Measurements from ENCODE around the gene ZNF44. TPM values are rescaled to one million over a fixed set of nuclear protein-coding genes. Genes with fewer than 3 reads are reported as not detected.
A peak's percentile ranks its signal among the peaks of the same experiment; 100 is the strongest.

ZNF44 gene
- total and polyA plus RNA-seq, 2 of the 13 experiments (the other 11 are each of a cell fraction or from before 2014, with no cell fraction given) = 6.9 to 15.7 TPM

DNA sequence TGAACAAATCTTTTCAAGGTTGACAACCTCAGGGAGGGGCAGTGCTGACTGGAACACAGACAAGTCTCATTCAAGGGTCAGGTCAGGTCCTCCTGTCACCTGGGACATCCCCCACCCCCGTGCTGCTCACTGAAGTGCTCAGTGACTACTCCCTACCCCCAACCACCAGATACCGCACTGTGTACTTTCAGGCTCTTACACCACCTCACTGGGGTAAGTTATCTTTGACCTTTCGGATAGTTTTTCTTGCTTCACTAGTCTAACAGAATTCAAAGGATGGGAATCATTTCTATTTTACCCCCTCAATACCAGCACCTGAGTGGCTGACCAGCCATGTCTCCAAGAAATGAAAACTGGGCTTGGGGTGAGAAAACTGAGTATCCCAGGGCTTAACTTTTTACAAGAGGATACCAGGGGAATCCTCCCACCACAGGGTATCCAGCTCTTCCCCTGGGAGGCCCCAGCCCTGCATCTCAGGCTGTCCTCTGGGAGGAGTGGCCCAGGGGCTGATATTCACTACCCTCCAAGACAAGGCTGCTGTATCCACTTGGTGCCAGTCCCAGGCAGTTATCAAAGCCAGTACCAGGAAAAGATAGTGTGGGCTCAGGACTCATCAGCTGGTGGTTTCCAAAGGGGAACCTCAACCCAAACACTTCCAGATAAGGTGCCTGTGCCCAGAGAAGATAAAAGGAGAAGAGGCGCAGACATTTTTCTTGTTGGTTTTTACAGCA, 36.7 kb upstream of the ZNF44 start (continued):
- TF ChIP-seq, protein P1, sequence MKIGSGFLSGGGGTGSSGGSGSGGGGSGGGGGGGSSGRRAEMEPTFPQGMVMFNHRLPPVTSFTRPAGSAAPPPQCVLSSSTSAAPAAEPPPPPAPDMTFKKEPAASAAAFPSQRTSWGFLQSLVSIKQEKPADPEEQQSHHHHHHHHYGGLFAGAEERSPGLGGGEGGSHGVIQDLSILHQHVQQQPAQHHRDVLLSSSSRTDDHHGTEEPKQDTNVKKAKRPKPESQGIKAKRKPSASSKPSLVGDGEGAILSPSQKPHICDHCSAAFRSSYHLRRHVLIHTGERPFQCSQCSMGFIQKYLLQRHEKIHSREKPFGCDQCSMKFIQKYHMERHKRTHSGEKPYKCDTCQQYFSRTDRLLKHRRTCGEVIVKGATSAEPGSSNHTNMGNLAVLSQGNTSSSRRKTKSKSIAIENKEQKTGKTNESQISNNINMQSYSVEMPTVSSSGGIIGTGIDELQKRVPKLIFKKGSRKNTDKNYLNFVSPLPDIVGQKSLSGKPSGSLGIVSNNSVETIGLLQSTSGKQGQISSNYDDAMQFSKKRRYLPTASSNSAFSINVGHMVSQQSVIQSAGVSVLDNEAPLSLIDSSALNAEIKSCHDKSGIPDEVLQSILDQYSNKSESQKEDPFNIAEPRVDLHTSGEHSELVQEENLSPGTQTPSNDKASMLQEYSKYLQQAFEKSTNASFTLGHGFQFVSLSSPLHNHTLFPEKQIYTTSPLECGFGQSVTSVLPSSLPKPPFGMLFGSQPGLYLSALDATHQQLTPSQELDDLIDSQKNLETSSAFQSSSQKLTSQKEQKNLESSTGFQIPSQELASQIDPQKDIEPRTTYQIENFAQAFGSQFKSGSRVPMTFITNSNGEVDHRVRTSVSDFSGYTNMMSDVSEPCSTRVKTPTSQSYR (CRISPR knock-in tag; IDR thresholded peaks at IDR 0.05; ENCODE audit: borderline replicate concordance) = peak; percentile 97
- TF ChIP-seq HOXA5 (CRISPR knock-in tag; IDR thresholded peaks at IDR 0.05) (no peak), ZBTB7A (CRISPR knock-in tag; IDR thresholded peaks at IDR 0.05) (no peak; the same call in 1 of the 2 replicates), RERE (CRISPR knock-in tag; IDR thresholded peaks at IDR 0.05; ENCODE audit: low read depth) (peak; percentile 75; the same call in 1 of the 2 replicates), ZFP37 (CRISPR knock-in tag; IDR thresholded peaks at IDR 0.05; ENCODE audit: borderline replicate concordance) (no peak), FOSL1 (CRISPR knock-in tag; IDR thresholded peaks at IDR 0.05; ENCODE audit: borderline replicate concordance) (no peak), ZNF564 (CRISPR knock-in tag; IDR thresholded peaks at IDR 0.05) (0 out of 2 replicates have a peak, but pooled peaks have one; percentile 45), ZNF207 (IDR thresholded peaks at IDR 0.05; ENCODE audit: borderline replicate concordance) (no peak), TBP (CRISPR knock-in tag; IDR thresholded peaks at IDR 0.05) (no peak), SUZ12 (IDR thresholded peaks at IDR 0.05; ENCODE audit: low read depth, low read length) (no peak), HNRNPL (IDR thresholded peaks at IDR 0.05; ENCODE audit: low read depth, low read length) (no peak), ZNF629 (CRISPR knock-in tag; conservative IDR thresholded peaks at IDR 0.05) (no peak), HNRNPUL1 (IDR thresholded peaks at IDR 0.05; ENCODE audit: low read depth, low read length) (no peak), ZSCAN30 (CRISPR knock-in tag; IDR thresholded peaks at IDR 0.05) (no peak)
- TF ChIP-seq, protein P2, sequence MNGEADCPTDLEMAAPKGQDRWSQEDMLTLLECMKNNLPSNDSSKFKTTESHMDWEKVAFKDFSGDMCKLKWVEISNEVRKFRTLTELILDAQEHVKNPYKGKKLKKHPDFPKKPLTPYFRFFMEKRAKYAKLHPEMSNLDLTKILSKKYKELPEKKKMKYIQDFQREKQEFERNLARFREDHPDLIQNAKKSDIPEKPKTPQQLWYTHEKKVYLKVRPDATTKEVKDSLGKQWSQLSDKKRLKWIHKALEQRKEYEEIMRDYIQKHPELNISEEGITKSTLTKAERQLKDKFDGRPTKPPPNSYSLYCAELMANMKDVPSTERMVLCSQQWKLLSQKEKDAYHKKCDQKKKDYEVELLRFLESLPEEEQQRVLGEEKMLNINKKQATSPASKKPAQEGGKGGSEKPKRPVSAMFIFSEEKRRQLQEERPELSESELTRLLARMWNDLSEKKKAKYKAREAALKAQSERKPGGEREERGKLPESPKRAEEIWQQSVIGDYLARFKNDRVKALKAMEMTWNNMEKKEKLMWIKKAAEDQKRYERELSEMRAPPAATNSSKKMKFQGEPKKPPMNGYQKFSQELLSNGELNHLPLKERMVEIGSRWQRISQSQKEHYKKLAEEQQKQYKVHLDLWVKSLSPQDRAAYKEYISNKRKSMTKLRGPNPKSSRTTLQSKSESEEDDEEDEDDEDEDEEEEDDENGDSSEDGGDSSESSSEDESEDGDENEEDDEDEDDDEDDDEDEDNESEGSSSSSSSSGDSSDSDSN (CRISPR knock-in tag; IDR thresholded peaks at IDR 0.05) = peak; percentile 35; the same call in 1 of the 2 replicates
- TF ChIP-seq, protein P3, sequence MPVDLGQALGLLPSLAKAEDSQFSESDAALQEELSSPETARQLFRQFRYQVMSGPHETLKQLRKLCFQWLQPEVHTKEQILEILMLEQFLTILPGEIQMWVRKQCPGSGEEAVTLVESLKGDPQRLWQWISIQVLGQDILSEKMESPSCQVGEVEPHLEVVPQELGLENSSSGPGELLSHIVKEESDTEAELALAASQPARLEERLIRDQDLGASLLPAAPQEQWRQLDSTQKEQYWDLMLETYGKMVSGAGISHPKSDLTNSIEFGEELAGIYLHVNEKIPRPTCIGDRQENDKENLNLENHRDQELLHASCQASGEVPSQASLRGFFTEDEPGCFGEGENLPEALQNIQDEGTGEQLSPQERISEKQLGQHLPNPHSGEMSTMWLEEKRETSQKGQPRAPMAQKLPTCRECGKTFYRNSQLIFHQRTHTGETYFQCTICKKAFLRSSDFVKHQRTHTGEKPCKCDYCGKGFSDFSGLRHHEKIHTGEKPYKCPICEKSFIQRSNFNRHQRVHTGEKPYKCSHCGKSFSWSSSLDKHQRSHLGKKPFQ (CRISPR knock-in tag; IDR thresholded peaks at IDR 0.05; ENCODE audit: insufficient replicate concordance) = no peak

All from HepG2 (cell line).